HG03175 (cell line): ENCODE results near the gene WNK2.

Source experiments
- ATAC-seq: cut with Tn5 transposase; IDR thresholded peaks from one replicate; pipeline ENCODE4 v1.9.1; 2021; ENCODE audit warnings: mild to moderate bottlenecking, moderate library complexity; ENCODE audit not compliant: unreplicated experiment

The WNK2 gene

DNA sequence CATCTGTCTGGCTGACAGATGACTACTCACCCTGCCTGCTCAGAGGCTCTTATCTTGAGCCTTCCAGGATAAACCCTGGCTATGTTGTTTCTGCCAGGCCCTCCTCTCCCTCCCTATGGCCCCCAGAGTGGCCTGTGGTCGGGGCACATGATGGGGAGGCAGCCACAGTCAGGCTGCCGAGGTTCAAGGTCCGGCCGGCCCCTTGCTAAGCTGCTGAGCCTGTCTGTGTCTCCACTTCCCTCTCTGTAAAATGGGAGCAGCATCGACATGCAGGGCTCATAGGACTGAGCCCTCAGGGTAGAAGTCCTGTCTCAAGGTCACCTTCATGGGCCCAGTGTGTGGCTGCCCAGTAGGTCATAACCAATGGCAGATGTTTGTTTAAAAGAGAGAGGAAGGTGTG, 28.5 kb downstream of the WNK2 start:
- ATAC-seq = no peak

DNA sequence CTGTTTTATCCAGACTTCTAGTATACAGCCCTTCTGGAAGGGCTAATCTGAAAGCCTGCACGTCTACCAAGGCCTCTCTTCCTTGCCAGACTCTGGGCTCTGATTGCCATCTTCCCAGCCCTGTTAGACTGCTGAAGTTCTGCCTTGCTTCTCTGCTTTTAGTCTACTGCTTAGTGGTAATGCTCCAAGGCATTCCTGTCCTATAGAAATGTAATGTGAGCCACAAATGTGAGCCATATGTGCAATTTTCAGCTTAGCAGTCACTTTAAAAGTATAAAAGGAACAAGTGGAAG, 32.1 kb downstream of the WNK2 start:
- no peak for ATAC-seq

DNA sequence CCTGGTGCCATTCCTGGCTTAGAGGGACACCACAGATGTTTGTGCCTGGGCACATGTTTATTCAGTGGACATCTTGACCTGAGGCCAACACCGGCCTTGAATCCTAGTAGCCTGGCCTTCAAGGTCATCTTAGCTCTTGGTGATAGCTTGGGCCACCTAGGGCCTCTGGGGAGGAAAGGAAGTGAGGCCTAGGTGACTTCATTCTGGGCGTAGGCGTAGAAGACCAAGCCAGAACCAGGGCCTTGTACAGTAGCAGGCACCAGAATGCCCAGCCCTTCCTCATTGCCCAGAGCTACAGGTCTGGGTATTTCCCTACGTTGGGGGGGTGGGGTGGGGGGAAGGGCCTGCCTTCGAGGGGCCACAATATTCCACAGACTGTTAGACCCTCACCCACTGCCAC, 33.8 kb downstream of the WNK2 start:
- ATAC-seq = no peak

DNA sequence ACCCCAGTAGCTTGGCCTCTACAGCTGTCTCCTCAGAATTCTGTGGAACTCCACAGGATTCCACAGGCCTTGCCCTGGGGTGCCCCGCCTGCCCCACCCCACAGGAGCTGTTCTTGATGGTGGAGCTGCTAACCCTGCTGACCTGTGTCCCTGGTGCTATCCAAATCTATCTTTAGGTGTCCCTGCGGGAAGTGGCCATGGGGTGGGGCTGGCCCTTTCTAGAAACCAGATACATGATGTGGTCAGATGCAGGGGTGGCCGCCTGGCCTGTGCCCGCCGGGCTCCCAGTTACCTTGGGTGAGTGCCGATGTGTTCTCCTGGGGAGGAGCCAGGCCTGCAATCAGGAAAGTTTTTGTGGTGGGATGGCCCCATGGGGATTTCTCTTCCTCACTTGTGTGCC, 34.2 kb downstream of the WNK2 start:
- ATAC-seq = no peak

DNA sequence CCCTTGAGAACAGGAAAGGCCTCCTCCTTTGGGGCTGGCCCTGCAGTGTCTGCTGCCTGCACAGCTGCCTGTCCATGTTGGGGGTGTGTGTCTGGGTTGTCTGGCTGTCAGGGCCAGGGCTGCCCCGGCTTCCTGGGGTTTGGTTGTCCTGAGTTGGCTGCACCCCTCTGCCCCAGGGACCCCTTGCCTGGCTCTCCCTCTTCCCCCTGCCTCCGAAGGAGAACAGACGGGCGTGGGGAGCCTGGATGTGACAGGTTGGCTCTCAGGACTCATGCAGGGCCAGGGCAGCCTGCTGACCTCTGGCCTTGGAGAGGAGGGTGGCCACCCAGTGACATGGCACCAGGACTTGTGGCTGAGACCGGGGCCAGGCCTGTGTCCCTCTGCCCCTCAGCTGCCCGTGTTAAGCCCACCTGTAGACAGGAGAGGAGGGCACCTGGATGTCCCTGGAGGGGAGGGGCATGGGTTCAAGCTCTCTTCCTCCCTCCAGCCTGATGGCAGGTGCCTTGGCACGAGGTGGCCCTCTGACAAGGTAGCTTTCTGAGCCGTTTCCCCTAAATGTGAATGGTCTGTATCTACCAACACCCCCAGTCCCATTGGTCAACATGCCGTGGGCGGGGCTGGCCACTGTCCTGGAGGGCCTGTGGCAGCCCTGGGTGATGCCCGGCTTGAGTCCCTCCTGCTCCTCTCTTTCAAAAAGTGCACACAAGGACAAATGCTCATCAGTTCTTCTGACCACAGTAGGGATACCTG, 34.9 kb downstream of the WNK2 start:
- no peak for ATAC-seq

DNA sequence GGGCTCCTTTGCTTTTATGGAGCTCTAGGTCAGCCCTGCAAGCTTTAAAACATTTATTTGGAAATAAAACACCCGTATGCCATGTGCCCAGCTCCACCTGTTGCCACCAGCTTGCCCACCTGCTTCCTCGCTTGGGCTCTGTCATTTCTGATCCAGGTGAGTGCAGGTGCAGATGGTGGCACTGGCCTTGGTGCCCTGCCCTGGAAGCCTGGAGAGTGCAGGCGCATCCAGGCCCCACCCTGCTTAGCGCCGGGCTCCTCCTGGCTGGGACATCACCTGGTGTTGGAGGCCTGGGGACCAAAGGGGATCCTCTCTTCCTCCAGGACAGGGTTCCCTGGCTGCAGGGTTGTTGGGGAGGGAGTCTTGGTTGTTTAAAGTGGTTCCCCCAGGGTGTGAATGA, 35.8 kb downstream of the WNK2 start:
- no peak for ATAC-seq

DNA sequence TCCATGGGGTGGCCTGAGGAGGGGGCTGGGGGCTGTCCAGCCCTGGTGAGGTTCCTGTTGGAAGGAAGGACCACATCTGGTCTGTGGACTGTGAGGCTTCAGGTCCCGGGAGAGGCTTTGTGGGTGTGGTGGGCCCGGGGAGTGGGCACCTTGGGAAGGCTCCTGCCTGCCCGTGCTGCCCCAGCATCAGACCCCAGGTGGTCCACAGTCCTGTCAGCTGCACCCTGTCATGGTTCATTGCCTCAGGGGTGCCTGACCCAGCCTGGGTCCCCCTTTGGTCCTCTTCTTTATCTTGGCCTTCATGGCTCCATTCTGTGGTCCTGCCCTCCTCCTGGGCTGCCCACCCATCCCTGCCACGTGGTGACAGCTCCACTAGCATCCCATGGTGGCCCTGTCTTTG, 36.7 kb downstream of the WNK2 start:
- no peak for ATAC-seq

DNA sequence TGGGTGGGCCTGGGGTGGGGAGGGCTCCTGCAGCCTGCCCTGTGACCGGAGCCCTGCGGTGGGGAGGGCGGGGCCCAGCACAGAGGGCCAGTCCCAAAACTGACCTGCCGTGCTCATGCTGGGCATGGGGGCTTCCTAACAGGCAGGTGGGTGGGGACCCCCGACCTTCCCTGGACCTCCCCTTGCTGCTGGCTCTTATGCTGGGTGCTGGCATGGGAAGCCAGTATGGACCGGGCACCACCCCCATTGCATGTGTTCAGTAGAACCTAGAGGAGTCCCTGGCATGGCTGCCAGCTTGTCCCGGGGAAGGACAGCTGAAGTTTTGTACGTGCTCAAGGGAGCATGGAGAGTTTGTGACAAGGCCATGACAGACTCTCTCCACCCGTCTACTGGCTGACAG, 37.1 kb downstream of the WNK2 start:
- ATAC-seq = no peak

DNA sequence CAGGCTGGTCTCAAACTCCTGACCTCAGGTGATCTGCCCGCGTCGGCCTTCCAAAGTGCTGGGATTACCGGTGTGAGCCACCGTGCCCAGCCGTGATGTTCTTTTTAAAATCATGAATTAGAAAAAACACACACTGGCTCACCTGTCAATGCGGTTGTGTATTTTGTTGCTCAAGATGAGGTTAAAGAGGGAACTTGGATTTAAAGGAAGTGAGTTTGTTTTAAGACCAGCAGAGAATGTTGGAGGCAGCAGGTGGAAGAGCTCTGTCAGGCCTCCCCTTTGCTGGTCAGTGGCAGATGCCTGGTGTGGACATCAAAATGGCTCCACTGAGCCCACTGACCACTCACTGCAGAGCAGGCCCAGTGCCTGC, 38.9 kb downstream of the WNK2 start:
- ATAC-seq = no peak

DNA sequence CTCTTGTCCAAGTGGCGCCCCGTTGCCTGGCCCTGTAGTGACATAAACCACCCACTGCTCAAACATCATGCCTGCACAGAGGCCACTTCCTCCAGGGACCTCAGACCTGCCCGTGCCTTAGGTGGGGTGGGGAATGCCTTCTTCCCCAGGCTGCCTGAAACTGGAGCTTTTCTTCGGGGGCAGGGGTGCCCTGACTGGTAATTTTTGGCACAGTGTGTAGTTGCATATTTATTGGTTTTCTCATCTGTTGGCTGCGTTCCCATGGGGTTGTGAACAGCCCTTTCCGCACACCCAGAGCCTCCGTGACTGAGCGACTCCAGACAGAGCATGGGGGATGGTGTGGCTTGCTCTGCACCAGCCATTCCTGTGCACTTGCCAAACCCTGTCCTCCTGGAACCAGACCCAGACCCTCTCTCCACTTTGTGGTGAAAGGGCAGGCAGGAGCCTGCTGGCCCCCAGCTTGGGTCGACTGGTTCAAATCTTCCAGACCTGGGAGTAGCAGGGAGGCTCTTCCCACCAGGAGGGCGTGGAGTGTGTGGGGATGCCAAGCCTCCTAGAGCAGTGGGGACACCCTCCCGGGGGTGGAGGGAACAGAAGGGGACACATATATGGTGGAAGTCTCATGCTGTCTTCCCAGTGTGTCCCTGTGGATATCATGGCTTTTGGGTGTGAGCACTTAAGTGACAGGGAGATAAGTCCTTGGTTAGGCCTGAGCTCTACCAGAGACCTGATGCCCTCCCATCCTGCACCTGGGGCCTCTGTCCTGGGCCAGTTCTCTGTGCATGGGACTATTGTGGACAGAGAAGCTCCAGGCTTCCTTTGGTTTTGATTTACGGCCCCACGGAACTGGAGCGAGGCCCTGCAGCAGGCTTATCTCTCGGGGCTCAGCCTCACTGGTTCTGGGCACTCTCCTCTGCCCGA, 39.6 kb downstream of the WNK2 start:
- no peak for ATAC-seq

DNA sequence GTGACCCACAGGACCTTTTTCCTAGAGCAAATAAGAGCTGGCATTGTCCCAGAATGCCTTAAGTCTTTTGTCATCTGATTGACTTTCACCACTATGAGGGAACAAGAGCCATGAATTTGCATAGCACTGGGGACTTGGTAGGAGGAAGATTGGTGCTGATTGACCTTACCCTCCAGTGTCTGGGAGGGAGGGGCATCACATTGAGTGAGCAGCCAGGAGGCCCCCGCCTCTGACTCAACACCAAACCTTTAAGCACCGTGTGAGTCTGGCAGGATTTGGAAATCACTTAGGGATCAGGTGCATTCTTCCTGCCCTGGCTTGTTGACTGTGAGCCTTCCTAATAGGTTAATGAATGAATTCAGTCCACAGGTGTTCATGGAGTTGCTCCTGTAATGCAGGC, 40.7 kb downstream of the WNK2 start:
- no peak for ATAC-seq

DNA sequence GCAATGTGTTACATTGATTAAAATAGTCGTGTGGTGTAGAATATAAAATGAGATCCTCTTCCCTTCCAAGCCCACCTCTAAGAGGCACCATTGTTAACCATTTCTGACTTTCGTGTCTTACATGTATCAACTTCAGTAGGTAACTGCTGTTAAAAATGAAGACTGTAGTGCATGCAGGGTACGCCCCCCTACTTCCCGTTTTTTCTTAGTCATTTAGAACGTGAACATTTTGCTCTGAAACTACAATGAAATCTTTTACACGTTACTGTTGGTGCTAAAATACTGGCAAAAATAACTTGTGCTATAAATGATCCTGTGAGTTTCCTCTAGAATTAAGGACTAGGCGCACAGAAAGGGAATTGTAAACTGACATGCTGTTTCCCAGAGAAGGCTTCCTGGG, 41.5 kb downstream of the WNK2 start:
- no peak for ATAC-seq

DNA sequence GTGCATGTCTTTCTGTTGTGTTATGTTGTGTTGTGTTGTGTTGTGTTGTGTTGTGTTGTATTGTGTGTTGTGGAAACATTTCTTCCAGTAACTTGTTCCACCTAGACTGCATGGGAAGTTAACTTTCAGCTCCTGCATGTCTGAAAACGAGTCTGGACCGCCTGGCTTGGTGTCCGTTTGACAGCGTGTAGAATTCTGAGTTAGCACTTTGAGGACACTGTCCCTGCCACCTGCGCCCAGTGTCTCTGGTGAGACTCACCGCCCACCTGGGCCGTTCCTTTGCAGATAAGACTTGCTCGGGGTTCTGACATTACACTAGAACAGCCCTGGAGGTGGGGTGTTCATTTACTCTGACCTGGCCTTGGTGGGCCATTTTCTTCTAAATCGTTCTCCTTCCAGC, 42.0 kb downstream of the WNK2 start:
- ATAC-seq = no peak

DNA sequence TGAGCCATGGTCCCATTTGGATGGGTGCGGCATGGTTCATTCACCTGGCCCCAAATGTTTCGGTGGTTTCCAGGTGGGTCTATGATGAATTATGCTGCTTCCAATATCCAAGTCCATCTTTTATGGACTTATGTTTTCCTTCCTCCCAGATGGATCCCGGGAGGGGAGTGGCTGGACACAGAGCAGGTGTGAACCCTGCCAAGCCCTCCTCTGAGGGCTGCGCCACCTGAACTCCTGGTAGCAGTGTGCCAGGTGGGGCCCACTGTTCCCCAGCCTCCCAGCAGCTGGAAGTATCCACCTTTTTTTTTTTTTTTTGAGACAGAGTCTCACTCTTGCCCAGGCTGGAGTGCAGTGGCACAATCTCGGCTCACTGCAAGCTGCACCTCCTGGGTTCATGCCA, 42.9 kb downstream of the WNK2 start:
- no peak for ATAC-seq

DNA sequence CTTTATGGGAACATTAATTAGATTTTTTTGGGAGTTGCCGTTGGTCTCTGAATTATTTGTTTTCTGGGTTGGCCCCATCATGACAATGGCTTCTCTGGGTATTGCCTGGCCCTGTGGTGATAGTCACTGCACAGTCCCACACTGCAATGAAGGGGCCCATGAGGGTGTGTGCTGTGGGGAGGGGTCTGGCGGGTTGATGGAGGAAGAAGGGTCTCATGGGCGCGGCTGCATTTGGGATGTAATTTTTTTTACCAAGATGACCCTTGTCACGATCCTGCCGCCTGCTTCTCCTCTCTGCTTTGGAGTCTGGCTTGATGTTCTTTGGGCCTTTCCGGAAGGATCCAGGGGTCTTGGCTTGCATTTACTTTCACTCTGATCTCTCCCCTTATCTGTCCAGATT, 44.1 kb downstream of the WNK2 start:
- no peak for ATAC-seq

DNA sequence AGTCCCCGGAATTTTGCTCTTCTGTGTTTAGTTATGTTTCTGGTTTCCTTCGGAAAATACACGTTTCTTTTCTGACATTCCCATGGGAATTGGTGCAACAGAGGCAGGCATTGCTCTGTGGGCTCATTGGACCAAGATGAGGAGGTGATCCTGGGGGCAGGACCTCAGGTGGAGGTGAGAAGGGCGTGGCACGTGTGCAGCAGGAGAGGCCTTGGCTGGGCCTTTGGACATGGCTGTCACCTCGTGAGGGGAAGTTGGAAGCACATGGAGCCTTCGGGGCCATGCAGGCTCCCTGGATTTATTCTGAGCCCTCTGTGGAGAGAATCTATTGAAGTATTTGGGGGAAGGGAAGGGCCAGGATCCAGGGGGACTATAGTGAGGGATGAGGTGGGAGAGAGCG, 44.5 kb downstream of the WNK2 start:
- ATAC-seq = no peak

DNA sequence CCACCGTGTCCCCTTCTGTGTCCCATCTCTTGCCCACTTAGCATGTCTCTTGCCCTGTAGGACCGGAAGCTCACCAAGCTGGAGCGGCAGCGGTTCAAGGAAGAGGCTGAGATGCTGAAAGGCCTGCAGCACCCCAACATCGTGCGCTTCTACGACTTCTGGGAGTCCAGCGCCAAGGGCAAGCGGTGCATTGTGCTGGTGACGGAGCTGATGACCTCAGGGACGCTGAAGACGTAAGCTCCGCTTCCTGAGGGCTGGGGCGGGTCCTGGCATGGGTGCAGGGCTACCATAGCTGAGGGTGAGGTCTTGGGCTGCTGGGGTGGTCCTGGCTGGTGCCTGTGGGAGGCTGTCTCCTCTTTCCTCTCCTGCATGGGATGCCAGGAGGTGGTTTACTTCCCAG, 45.7 kb downstream of the WNK2 start:
- ATAC-seq = no peak

DNA sequence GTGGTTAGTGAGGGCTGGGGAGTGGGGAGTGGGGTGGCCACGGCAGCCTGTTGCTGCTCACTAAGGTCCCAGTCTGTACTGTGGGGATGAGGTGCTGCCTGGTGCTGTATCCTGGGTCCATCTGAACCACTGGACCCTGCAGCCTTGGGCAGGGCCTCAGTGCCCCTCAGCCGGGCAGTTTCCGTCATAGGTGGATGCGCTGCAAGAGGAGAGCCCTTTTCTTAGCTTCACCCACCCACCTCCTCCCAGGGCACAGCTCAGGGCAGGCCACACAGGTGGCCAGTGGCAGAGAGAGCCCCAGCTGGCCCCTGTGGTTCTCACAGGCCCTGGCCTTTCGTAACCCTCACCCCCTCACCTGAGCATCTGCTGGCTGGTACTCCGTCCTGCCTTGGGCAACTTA, 46.2 kb downstream of the WNK2 start:
- no peak for ATAC-seq

DNA sequence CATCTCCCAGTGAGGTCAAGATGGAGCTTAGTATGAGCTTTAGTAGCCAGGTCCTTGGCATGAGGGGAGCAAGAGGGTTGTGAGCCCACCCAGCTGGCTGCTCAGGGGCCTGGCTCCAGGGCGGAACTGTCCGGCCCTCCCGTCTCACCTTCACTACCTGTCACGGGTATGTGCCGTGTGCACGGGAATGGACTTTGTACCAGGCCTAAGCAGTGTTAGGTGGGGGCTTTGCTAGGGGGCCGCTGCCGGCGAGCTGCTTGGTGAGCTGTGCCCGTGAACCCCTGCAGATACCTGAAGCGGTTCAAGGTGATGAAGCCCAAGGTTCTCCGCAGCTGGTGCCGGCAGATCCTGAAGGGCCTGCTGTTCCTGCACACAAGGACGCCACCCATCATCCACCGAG, 46.7 kb downstream of the WNK2 start:
- ATAC-seq = no peak

DNA sequence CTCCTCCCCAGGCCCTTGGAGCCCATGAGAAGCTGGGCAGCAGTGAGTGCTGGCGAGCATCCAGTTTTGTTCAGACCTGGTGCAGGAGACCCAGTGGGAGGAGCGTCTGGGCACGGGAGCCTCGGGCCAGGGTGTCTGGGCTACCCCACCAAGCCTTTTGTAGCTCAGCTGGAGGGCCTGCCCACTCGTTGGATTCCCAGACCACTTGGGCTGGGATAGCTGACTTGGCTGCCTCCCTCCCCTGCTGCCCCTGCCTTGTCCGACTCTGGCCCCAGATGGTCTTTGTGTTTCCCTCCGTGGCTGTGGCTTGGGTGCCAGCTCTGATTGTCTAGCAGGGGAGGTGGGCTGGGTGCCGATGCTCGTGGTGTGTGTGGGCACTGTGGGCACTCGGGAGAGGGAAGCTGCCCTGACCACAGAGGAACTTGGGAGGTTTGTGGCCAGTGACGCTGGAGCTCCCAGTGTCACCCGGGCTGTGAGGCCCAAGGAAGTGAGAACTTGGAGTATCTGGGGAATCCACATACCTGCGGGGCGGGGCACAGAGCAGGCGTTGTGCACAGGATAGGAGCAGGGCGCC, 47.3 kb downstream of the WNK2 start:
- no peak for ATAC-seq

DNA sequence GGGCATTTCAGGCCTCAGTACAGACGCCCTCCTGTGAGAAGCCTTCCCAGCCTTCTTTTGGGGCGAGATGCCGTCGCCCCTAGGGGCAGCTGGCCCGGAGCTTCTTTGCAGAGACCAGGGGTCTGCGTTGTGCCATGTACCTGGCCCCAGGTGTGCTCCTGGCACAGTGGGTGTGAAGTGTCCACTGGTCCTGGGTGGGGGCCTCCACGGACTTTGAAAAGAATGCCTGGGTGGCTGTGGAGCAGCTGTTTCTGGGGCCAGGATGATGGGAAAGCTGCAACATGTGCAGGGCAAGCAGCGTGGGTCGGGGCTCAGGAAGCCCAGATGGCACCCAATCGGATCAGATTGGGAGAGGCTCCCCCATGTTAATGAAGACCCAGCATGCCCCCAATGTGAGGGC, 47.8 kb downstream of the WNK2 start:
- ATAC-seq = no peak

DNA sequence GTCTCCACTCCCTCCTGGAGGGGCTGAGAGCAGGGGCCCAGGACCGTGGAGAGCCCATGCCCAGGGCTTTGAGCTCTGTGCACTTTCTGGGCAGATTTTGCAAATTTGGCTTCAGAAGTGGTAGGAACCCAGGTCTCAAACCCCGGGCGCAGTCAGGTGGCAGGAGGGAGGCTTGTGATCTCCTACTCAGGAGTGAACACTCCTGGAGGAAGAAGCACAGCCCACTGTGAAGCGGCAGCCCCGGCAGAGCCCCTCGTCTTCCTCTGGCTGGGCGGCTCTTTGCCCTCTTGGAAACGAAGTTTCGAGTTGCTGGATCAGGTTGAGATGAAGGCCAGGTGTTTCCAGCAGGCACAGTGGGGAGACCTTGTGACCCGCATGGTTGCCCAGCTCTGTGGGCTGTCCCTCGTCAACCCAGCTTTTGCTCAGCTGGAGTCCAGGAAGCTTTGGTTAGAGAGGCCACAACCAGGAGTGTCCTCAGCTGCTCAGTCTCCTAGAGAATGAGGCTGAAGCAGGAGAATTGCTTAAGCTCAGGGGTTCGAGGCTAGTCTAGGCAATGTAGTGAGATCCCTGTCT, 48.5 kb downstream of the WNK2 start:
- ATAC-seq = no peak
